GM18507 (cell line): ENCODE data around the gene DDI1.

Experiments
- DNase-seq: peaks from one replicate; pipeline ENCODE4 v3.0.0; 2011; ENCODE audit warnings: low read depth; ENCODE audit not compliant: insufficient read length; ENCODE audit errors: extremely low spot score
- FAIRE-seq: peaks from 2 replicates; lab custom pipeline; 2011; peaks lifted over from hg19 to GRCh38; lab: Jason Lieb, UNC

DDI1 gene

GRCh38 chr11:104036588-104036987 lies at the start of gene DDI1:
DDI1 (plus strand) TSS chr11:104036640; CDS start chr11:104036823, 183 bp downstream.
- no peak for DNase-seq
- no peak for FAIRE-seq

GRCh38 chr11:103987629-103988594 lies 48.5 kb upstream of the DDI1 start:
- DNase-seq, result no peak
- FAIRE-seq, result no peak

GRCh38 chr11:103988595-103988969 lies 47.9 kb upstream of the DDI1 start:
- FAIRE-seq, result no peak

GRCh38 chr11:103993507-103993906 lies 42.9 kb upstream of the DDI1 start:
- DNase-seq, result no peak
- no peak for FAIRE-seq

More at GRCh38 chr11:103988595-103988969, 47.9 kb upstream of the DDI1 start:
- DNase-seq, result no peak

GRCh38 chr11:103994094-103994493 lies 42.3 kb upstream of the DDI1 start:
- DNase-seq, result no peak

GRCh38 chr11:103994518-103994917 lies 41.9 kb upstream of the DDI1 start:
- DNase-seq, result no peak
- FAIRE-seq, result no peak

More at GRCh38 chr11:103994094-103994493, 42.3 kb upstream of the DDI1 start:
- no peak for FAIRE-seq

GRCh38 chr11:103995896-103996295 lies 40.5 kb upstream of the DDI1 start:
- no peak for DNase-seq

GRCh38 chr11:103997082-103997481 lies 39.4 kb upstream of the DDI1 start:
- FAIRE-seq, result no peak
- no peak for DNase-seq

More at GRCh38 chr11:103995896-103996295, 40.5 kb upstream of the DDI1 start:
- no peak for FAIRE-seq

GRCh38 chr11:103998826-103999508 lies 37.5 kb upstream of the DDI1 start:
- FAIRE-seq, result no peak
- DNase-seq, result no peak

- FAIRE-seq, result no peak
These were observed 35.6 kb upstream of the DDI1 start for GRCh38 chr11:104000798-104001197.

GRCh38 chr11:104001561-104002056 lies 34.8 kb upstream of the DDI1 start:
- FAIRE-seq, result no peak
- DNase-seq, result no peak

More at GRCh38 chr11:104000798-104001197, 35.6 kb upstream of the DDI1 start:
- DNase-seq, result no peak

- no peak for FAIRE-seq
- DNase-seq, result no peak
These were observed 32.9 kb upstream of the DDI1 start for GRCh38 chr11:104003491-104003890.

- no peak for DNase-seq
- FAIRE-seq, result no peak
These were observed 31.1 kb upstream of the DDI1 start for GRCh38 chr11:104005234-104005855.

GRCh38 chr11:104009744-104010143 lies 26.7 kb upstream of the DDI1 start:
- DNase-seq (no peak), FAIRE-seq (no peak)

- DNase-seq, result no peak
These were observed 25.4 kb upstream of the DDI1 start for GRCh38 chr11:104011044-104011443.

GRCh38 chr11:104015649-104016415 lies 20.6 kb upstream of the DDI1 start:
- peak; percentile 73 for FAIRE-seq
- no peak for DNase-seq

More at GRCh38 chr11:104011044-104011443, 25.4 kb upstream of the DDI1 start:
- no peak for FAIRE-seq

- no peak for DNase-seq
- no peak for FAIRE-seq
These were observed 11.9 kb upstream of the DDI1 start for GRCh38 chr11:104024572-104024971.

GRCh38 chr11:104028476-104029263 lies 7.8 kb upstream of the DDI1 start:
- FAIRE-seq, result no peak
- DNase-seq, result no peak
